Keratinocyte (primary cell): Measurements from ENCODE around the gene COIL. TPM values are rescaled to one million over a fixed set of nuclear protein-coding genes. Genes with fewer than 3 reads are reported as not detected.

ENCODE experiments used
- DNase-seq: peaks from one replicate; pipeline ENCODE4 v3.0.0-alpha.2; 2011; ENCODE audit warnings: low read depth, missing footprints, low spot score
- FAIRE-seq: peaks from 2 replicates; lab custom pipeline; 2011; peaks lifted over from hg19 to GRCh38; lab: Jason Lieb, UNC
- H2AFZ ChIP-seq: 2 replicates; pipeline ENCODE4 v1.6.0; 2012; ENCODE audit warnings: low read length, control low read depth, inconsistent platforms; ENCODE audit not compliant: control insufficient read depth
- H3K27ac ChIP-seq: 2 replicates; pipeline ENCODE4 v1.5.1; 2011; ENCODE audit warnings: low read length; ENCODE audit not compliant: control insufficient read depth, insufficient read depth
- H3K27me3 ChIP-seq: 3 replicates; pipeline ENCODE4 v1.6.0; 2011; ENCODE audit warnings: low read length; ENCODE audit not compliant: control insufficient read depth, insufficient read depth; ENCODE audit errors: extremely low read depth
- H3K36me3 ChIP-seq, 2 experiments: 2 replicates in 1 of 2; 3 replicates in 1 of 2; pipeline ENCODE4 v1.5.1; 2011; ENCODE audit warnings: low read length in 2 of 2, mild to moderate bottlenecking in 1 of 2; ENCODE audit not compliant: control insufficient read depth in 2 of 2, insufficient read depth in 2 of 2; ENCODE audit errors: extremely low read depth in 1 of 2
- H3K4me1 ChIP-seq: 3 replicates; pipeline ENCODE4 v1.5.1; 2011; ENCODE audit warnings: low read length; ENCODE audit not compliant: control insufficient read depth, insufficient read depth; ENCODE audit errors: extremely low read depth
- H3K4me2 ChIP-seq: 3 replicates; pipeline ENCODE4 v1.6.0; 2011; ENCODE audit warnings: low read depth, low read length; ENCODE audit not compliant: control insufficient read depth, insufficient read depth; ENCODE audit errors: extremely low read depth
- H3K4me3 ChIP-seq, 3 experiments: fragments of 200-600 bp in 1 of 3; sonication (generic) in 1 of 3; 2 replicates in 2 of 3; 3 replicates in 1 of 3; pipeline ENCODE4 v1.5.1; 2011 to 2016; ENCODE audit warnings: low read length in 3 of 3, mild to moderate bottlenecking in 3 of 3, control low read depth in 2 of 3, inconsistent platforms in 1 of 3, low read depth in 1 of 3, mixed read lengths in 1 of 3, mixed run types in 1 of 3, moderate library complexity in 1 of 3; ENCODE audit not compliant: control insufficient read depth in 2 of 3, insufficient read depth in 2 of 3; ENCODE audit errors: extremely low read depth in 1 of 3
- H3K79me2 ChIP-seq: 2 replicates; pipeline ENCODE4 v1.6.0; 2012; ENCODE audit warnings: low read length; ENCODE audit not compliant: control insufficient read depth, insufficient read depth
- H3K9ac ChIP-seq: 3 replicates; pipeline ENCODE4 v1.6.0; 2011; ENCODE audit warnings: low read length; ENCODE audit not compliant: control insufficient read depth, insufficient read depth; ENCODE audit errors: extremely low read depth
- H3K9me1 ChIP-seq: 3 replicates; pipeline ENCODE4 v1.6.0; 2011; ENCODE audit warnings: low read length; ENCODE audit not compliant: control insufficient read depth, insufficient read depth; ENCODE audit errors: extremely low read depth
- H3K9me3 ChIP-seq: 2 replicates; pipeline ENCODE4 v1.5.1; 2012; ENCODE audit warnings: low read depth, low read length; ENCODE audit not compliant: control insufficient read depth
- H4K20me1 ChIP-seq: 3 replicates; pipeline ENCODE4 v1.6.0; 2011; ENCODE audit warnings: low read length; ENCODE audit not compliant: control insufficient read depth, insufficient read depth; ENCODE audit errors: extremely low read depth
- EZH2 ChIP-seq: IDR thresholded peaks from one replicate; pipeline ENCODE4 v1.6.1; 2012; ENCODE audit warnings: inconsistent platforms, mild to moderate bottlenecking, low read length, moderate library complexity
- dilution Hi-C: fragments of 300-500 bp; cut with MboI; formaldehyde crosslinking; loops from one replicate; pipeline ENCODE4 v1.7.0; 2020; ENCODE audit warnings: low sequenced_read_pairs; ENCODE audit not compliant: extremely low pct_ligation_motif_present
- polyA plus RNA-seq, 5 experiments: library from polyadenylated mRNA; depleted of rRNA in 3 of 5; stranded (reverse) in 3 of 5; stranded (forward) in 1 of 5; unstranded in 1 of 5; fragments of >200 nt; gene quantifications; 1 replicate in 1 of 5; 2 replicates in 3 of 5; 3 replicates in 1 of 5; pipeline versions ENCODE4 v1.2.1 to v1.2.3, GENCODE V29; 2011 to 2012; ENCODE audit warnings: missing spikeins in 2 of 5, low read depth in 1 of 5, low replicate concordance in 1 of 5
- TF ChIP-seq, protein P1 (sequence below), 3 experiments: IDR thresholded peaks in 1 of 3; conservative IDR thresholded peaks in 1 of 3; optimal IDR thresholded peaks in 1 of 3; 2 replicates in 2 of 3; 3 replicates in 1 of 3; pipeline versions ENCODE3 to v1.5.1; 2011; ENCODE audit warnings: low read length in 3 of 3, mild to moderate bottlenecking in 3 of 3, moderate library complexity in 2 of 3, control low read depth in 1 of 3, inconsistent platforms in 1 of 3; ENCODE audit not compliant: insufficient read depth in 2 of 3; ENCODE audit errors: extremely low read depth in 1 of 3

The COIL gene
- polyA plus RNA-seq, 1 donor (not counting 4 experiments of a cell fraction or from before 2014, with no cell fraction given) = 11.6 TPM

DNA sequence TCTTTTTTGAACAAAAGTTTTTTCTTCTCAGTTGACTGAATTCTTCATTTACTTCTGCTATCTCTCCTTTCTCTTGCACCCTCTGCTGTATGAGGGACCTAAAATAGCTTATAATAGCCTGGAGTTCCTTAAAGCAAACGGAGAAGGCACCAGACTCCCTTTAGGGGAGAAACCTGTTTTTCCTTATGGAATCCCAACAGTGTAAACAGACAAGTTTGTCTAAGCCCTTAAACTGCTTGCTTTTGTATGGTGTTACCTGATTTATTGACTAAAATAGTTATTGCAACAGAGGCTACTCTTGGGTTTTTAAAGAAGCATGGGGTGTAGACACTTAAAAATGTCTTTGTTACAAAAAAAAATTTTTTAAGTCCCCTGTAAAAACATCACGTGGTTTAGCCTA, 34.1 kb downstream of the COIL start:
- Histone ChIP-seq H3K9me1 (no peaks in the 10 kb centered on the region), H3K27ac (no peak overlapping the region), H3K4me2 (no peak overlapping the region), H4K20me1 (no peaks in the 10 kb centered on the region), H2AFZ (no peak overlapping the region), H3K9ac (no peak overlapping the region), H3K27me3 (no peaks in the 10 kb centered on the region), H3K9me3 (no peaks in the 10 kb centered on the region), H3K79me2 (no peaks in the 10 kb centered on the region), H3K4me1 (no peaks in the 10 kb centered on the region), H3K4me3 (no peak overlapping the region), H3K36me3 (no peaks in the 10 kb centered on the region)
- DNase-seq (no peak), FAIRE-seq (no peak)
- dilution Hi-C loops = no loop called here
- TF ChIP-seq EZH2 = no peak
- TF ChIP-seq, protein P1, sequence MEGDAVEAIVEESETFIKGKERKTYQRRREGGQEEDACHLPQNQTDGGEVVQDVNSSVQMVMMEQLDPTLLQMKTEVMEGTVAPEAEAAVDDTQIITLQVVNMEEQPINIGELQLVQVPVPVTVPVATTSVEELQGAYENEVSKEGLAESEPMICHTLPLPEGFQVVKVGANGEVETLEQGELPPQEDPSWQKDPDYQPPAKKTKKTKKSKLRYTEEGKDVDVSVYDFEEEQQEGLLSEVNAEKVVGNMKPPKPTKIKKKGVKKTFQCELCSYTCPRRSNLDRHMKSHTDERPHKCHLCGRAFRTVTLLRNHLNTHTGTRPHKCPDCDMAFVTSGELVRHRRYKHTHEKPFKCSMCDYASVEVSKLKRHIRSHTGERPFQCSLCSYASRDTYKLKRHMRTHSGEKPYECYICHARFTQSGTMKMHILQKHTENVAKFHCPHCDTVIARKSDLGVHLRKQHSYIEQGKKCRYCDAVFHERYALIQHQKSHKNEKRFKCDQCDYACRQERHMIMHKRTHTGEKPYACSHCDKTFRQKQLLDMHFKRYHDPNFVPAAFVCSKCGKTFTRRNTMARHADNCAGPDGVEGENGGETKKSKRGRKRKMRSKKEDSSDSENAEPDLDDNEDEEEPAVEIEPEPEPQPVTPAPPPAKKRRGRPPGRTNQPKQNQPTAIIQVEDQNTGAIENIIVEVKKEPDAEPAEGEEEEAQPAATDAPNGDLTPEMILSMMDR (optimal IDR thresholded peaks at IDR 0.05 in 1 of 3, IDR thresholded peaks at IDR 0.05 in 1 of 3, conservative IDR thresholded peaks at IDR 0.05 in 1 of 3; ENCODE audit: extremely low read depth in 1 of 3, insufficient read depth in 2 of 3, low read length in 3 of 3) = no peak

- dilution Hi-C loops = no loop called here
- Histone ChIP-seq H3K79me2 (no peaks in the 10 kb centered on the region), H3K9me3 (no peaks in the 10 kb centered on the region), H3K36me3 (no peaks in the 10 kb centered on the region), H3K4me2 (no peak overlapping the region), H3K9ac (no peak overlapping the region), H3K27me3 (no peaks in the 10 kb centered on the region), H3K4me3 (no peak overlapping the region), H3K4me1 (no peaks in the 10 kb centered on the region), H3K9me1 (no peaks in the 10 kb centered on the region), H3K27ac (no peak overlapping the region), H4K20me1 (no peaks in the 10 kb centered on the region), H2AFZ (no peak overlapping the region)
- DNase-seq = no peak
- FAIRE-seq = no peak
- no peak for TF ChIP-seq EZH2
- TF ChIP-seq, protein P1 (optimal IDR thresholded peaks at IDR 0.05 in 1 of 3, IDR thresholded peaks at IDR 0.05 in 1 of 3, conservative IDR thresholded peaks at IDR 0.05 in 1 of 3; ENCODE audit: extremely low read depth in 1 of 3, insufficient read depth in 2 of 3, low read length in 3 of 3) = no peak
These were observed 34.6 kb downstream of the COIL start for GRCh38 chr17:56926270-56926669.
